Measurements from ENCODE around the gene FTO.

GRCh38 chr16:54120846-54121480, 417.0 kb downstream of the FTO start:
- no peak for TF ChIP-seq CTCF (IDR thresholded peaks at IDR 0.05)
- TF ChIP-seq MYC (IDR thresholded peaks at IDR 0.05; ENCODE audit: borderline replicate concordance, low read length) = no peak
- TF ChIP-seq POLR2A (IDR thresholded peaks at IDR 0.05; ENCODE audit: low read length) = no peak
- no peak for TF ChIP-seq ESRRA (IDR thresholded peaks at IDR 0.05; ENCODE audit: borderline replicate concordance, low read length)
- TF ChIP-seq RAD21 (conservative IDR thresholded peaks at IDR 0.05 in 1 of 2, IDR thresholded peaks at IDR 0.05 in 1 of 2) = no peak
- no peak for TF ChIP-seq TP53 (CRISPR knock-in tag; IDR thresholded peaks at IDR 0.05)
- no peak for TF ChIP-seq POLR2AphosphoS2 (conservative IDR thresholded peaks at IDR 0.05; ENCODE audit: low read length)
- no peak for TF ChIP-seq PHF8 (IDR thresholded peaks at IDR 0.05; ENCODE audit: borderline replicate concordance, low read depth)
- TF ChIP-seq HEYL (CRISPR knock-in tag; IDR thresholded peaks at IDR 0.05) = no peak
- TF ChIP-seq NFE2L2 (conservative IDR thresholded peaks at IDR 0.05; ENCODE audit: low read length) = no peak; the same call in 1 of the 2 replicates

Measured in A549 (cell line).